Caco-2 (cell line): ENCODE results near the gene HLA-DQB2. TPM values are rescaled to one million over a fixed set of nuclear protein-coding genes. Genes with fewer than 3 reads are reported as not detected.
"Not testable (repeated sequence)": the region's sequence is repeated elsewhere in the genome, so short reads cannot be mapped to it uniquely, and the experiment has no call there.

Experiments used
- BruUV-seq: library from RNA; stranded (reverse); fragments of 400-500 nt; replicated peaks from 2 replicates; lab custom pipeline; 2021; lab: Mats Ljungman, UMichigan
- CTCF ChIA-PET: fragments of 300-600 bp; sonication (Branson Sonifier 250); formaldehyde crosslinking; loops from one replicate; lab custom pipeline; 2022; ENCODE audit warnings: antibody characterized with exemption; lab: Charles Lee
- POLR2A ChIA-PET: fragments of 300-600 bp; sonication (Branson Sonifier 250); formaldehyde crosslinking; loops from one replicate; lab custom pipeline; 2022; ENCODE audit warnings: antibody characterized with exemption; lab: Charles Lee
- DNase-seq, 2 experiments: peaks; one replicate each; pipeline versions ENCODE4 v3.0.0 to v3.0.0-alpha.2; 2020 to 2022
- H3K27me3 ChIP-seq: replicated peaks from 2 replicates; pipeline ENCODE4 v1.6.0; 2011; ENCODE audit warnings: low read length; ENCODE audit not compliant: control insufficient read depth, insufficient read depth
- H3K36me3 ChIP-seq: 2 replicates; pipeline ENCODE4 v1.5.1; 2011; ENCODE audit warnings: low read length; ENCODE audit not compliant: control insufficient read depth, insufficient read depth
- H3K4me1 ChIP-seq: fragments of 250-450 bp; sonication (Bioruptor Pico); 2 replicates; pipeline ENCODE4 v1.5.1; 2020; ENCODE audit warnings: mild to moderate bottlenecking
- H3K4me3 ChIP-seq: 2 replicates; pipeline ENCODE4 v1.5.1; 2011; ENCODE audit warnings: low read depth, mild to moderate bottlenecking, control low read depth, low read length
- H3K9me3 ChIP-seq: fragments of 250-450 bp; sonication (Bioruptor Pico); 2 replicates; pipeline ENCODE4 v1.5.1; 2020; ENCODE audit warnings: mild to moderate bottlenecking, moderate library complexity
- H3K27ac Mint-ChIP-seq: one replicate; pipeline ENCODE4 v1.8.0; 2022; ENCODE audit warnings: mixed read lengths; ENCODE audit not compliant: unreplicated experiment
- H3K27me3 Mint-ChIP-seq: one replicate; pipeline ENCODE4 v1.8.0; 2022; ENCODE audit warnings: mixed read lengths; ENCODE audit not compliant: insufficient read depth, unreplicated experiment
- H3K36me3 Mint-ChIP-seq: one replicate; pipeline ENCODE4 v1.8.0; 2022; ENCODE audit warnings: mild to moderate bottlenecking, mixed read lengths; ENCODE audit not compliant: insufficient read depth, unreplicated experiment
- H3K4me1 Mint-ChIP-seq: one replicate; pipeline ENCODE4 v1.8.0; 2022; ENCODE audit warnings: low read depth, mixed read lengths; ENCODE audit not compliant: unreplicated experiment
- H3K4me3 Mint-ChIP-seq: one replicate; pipeline ENCODE4 v1.8.0; 2022; ENCODE audit warnings: mild to moderate bottlenecking, moderate library complexity, mixed read lengths; ENCODE audit not compliant: unreplicated experiment
- H3K9me3 Mint-ChIP-seq: one replicate; pipeline ENCODE4 v1.8.0; 2022; ENCODE audit warnings: mixed read lengths; ENCODE audit not compliant: unreplicated experiment
- intact Hi-C: fragments of 100-400 bp; cut with micrococcal nuclease; formaldehyde crosslinking; loops from one replicate; pipeline ENCODE4 v1.10.0; 2022; ENCODE audit not compliant: unreplicated experiment
- total RNA-seq: library from RNA; stranded (reverse); gene quantifications from 2 replicates; pipeline ENCODE4 v1.2.3, GENCODE V29; 2022
- TF ChIP-seq, protein P1 (sequence below), 2 experiments: fragments of 200-600 bp in 1 of 2; IDR thresholded peaks; 1 replicate in 1 of 2; 2 replicates in 1 of 2; pipeline versions ENCODE4 v1.5.1 to v1.8.0; 2011 to 2022; ENCODE audit warnings: antibody characterized with exemption in 1 of 2, control low read depth in 1 of 2, inconsistent platforms in 1 of 2, low read depth in 1 of 2, low read length in 1 of 2, mild to moderate bottlenecking in 1 of 2, moderate library complexity in 1 of 2; ENCODE audit not compliant: insufficient read depth in 1 of 2, severe bottlenecking in 1 of 2, unreplicated experiment in 1 of 2

HLA-DQB2 gene
- total RNA-seq, 1 experiment from 2014 or later, result not detected

DNA sequence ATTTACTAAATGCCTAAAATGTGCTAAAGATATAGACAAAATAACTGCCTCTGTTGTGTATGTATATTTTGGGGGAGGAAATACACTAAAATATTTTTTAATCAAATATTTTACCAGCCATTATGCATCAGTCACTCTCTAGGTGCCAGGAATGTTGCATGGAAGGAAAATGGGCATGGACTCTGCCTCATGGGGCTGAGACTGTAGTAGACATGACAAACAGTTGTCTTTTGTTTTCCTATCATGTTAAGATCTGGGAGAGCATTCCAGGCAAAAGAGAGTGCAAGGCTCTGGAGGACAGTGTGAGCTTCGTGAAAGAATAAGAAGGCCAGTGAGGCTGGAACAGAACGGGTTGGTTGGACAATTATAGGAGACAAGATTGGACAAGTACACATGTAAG, 27.0 kb upstream of the HLA-DQB2 start:
- Mint-ChIP-seq H3K27ac (no peak overlapping the region), H3K27me3 (peaks cover 9% of the 10 kb centered on the region), H3K4me3 (no peak overlapping the region), H3K9me3 (no peaks in the 10 kb centered on the region), H3K36me3 (no peaks in the 10 kb centered on the region), H3K4me1 (no peaks in the 10 kb centered on the region)
- H3K4me1 ChIP-seq, result no peaks in the 10 kb centered on the region
- DNase-seq, result no peak
- intact Hi-C loops, result loop anchor here (10.0 kb wide), 1 partner anchor 546 kb away; no protein-coding TSS in a partner anchor
- ChIA-PET POLR2A (no interaction called here), CTCF (no interaction called here)
- TF ChIP-seq, protein P1, sequence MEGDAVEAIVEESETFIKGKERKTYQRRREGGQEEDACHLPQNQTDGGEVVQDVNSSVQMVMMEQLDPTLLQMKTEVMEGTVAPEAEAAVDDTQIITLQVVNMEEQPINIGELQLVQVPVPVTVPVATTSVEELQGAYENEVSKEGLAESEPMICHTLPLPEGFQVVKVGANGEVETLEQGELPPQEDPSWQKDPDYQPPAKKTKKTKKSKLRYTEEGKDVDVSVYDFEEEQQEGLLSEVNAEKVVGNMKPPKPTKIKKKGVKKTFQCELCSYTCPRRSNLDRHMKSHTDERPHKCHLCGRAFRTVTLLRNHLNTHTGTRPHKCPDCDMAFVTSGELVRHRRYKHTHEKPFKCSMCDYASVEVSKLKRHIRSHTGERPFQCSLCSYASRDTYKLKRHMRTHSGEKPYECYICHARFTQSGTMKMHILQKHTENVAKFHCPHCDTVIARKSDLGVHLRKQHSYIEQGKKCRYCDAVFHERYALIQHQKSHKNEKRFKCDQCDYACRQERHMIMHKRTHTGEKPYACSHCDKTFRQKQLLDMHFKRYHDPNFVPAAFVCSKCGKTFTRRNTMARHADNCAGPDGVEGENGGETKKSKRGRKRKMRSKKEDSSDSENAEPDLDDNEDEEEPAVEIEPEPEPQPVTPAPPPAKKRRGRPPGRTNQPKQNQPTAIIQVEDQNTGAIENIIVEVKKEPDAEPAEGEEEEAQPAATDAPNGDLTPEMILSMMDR (IDR thresholded peaks at IDR 0.05; ENCODE audit: insufficient read depth in 1 of 2, low read depth in 1 of 2, low read length in 1 of 2, severe bottlenecking in 1 of 2, unreplicated experiment in 1 of 2), result no peak
- H3K27me3 ChIP-seq, result no peaks in the 10 kb centered on the region
- H3K36me3 ChIP-seq, result no peaks in the 10 kb centered on the region
- no peak overlapping the region for H3K4me3 ChIP-seq
- no peaks in the 10 kb centered on the region; the same call in 1 of the 2 replicates for H3K9me3 ChIP-seq
- BruUV-seq, result no TSS peak

DNA sequence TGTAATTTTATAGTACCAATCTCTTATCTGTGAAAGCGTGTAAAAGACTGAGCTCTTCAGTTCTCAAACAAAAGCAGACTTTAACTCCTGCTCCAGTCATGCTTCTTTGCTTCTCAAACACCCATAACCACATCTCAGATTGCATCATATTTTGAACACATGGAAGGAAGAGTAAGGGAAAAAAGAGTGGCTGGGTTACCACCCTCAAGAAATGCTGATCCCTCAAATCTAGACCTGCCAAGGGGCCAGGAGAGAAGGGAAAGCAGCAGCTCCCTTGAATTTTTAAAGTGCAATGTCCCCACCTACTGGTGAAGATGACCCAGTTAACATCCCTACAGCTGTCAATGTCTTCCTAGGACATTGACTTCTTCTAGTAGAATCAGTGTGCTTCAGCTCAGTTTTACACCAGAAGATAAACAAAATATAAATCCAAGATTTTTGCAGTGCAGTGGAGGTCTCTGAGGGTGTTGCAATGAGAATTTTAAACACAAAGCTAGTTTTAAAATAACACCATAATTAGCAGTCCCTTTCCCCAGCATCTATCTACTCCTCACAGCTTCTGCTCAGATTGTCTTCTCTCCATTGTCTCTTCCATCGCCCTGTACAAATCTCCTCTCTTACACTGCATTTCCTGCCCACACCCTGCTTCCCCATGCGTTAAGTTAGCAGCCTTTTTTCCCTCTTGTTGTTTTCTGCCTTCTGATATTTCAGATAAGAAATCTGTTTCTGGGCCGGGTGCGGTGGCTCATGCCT, 22.6 kb upstream of the HLA-DQB2 start:
- Mint-ChIP-seq H3K36me3 (no peaks in the 10 kb centered on the region), H3K27me3 (peaks cover 5% of the 10 kb centered on the region), H3K4me1 (no peaks in the 10 kb centered on the region), H3K9me3 (no peaks in the 10 kb centered on the region), H3K4me3 (no peak overlapping the region), H3K27ac (no peak overlapping the region)
- Histone ChIP-seq H3K27me3 (no peaks in the 10 kb centered on the region), H3K4me3 (no peak overlapping the region), H3K4me1 (no peaks in the 10 kb centered on the region), H3K9me3 (no peaks in the 10 kb centered on the region; the same call in 1 of the 2 replicates), H3K36me3 (no peaks in the 10 kb centered on the region)
- intact Hi-C loops, result loop anchor here (1.0 to 5.0 kb wide), 3 partner anchors 84 to 371 kb away; no protein-coding TSS in a partner anchor
- ChIA-PET CTCF (interaction anchor here (1.0 to 1.2 kb wide), 2 partner anchors 82 to 86 kb away, joined by 9 to 11 read pairs; no protein-coding TSS in a partner anchor), POLR2A (no interaction called here)
- TF ChIP-seq, protein P1 (IDR thresholded peaks at IDR 0.05; ENCODE audit: insufficient read depth in 1 of 2, low read depth in 1 of 2, low read length in 1 of 2, severe bottlenecking in 1 of 2, unreplicated experiment in 1 of 2), result peak; percentile 56 to 71
- BruUV-seq, result no TSS peak
- DNase-seq, result peak; percentile 48 to 66

DNA sequence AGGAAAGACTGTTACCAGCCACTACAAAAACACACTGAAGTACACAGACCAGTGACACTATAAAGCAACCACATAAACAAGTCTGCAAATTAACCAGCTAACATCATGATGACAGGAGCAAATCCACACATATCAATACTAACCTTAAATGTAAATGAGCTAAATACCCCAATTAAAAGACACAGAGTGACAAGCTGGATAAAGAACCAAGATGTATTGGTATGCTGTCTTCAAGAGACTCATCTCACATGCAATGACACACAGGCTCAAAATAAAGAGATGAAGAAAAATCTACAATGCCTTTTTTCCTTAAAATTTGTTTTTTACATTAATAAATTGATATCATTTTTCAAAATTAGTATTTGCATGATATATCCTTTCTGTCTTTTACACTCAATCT, 19.6 kb upstream of the HLA-DQB2 start:
- intact Hi-C loops, H3K4me3 ChIP-seq, H3K36me3 ChIP-seq, H3K27me3 Mint-ChIP-seq, POLR2A ChIA-PET, H3K4me1 ChIP-seq, H3K9me3 ChIP-seq, H3K9me3 Mint-ChIP-seq, BruUV-seq, DNase-seq, H3K36me3 Mint-ChIP-seq, H3K27me3 ChIP-seq, H3K4me3 Mint-ChIP-seq, CTCF ChIA-PET, H3K4me1 Mint-ChIP-seq, H3K27ac Mint-ChIP-seq: not testable (repeated sequence)
